HG03439 (cell line): ENCODE data around the gene OR8H1.

ENCODE experiments used
- ATAC-seq: cut with Tn5 transposase; IDR thresholded peaks from one replicate; pipeline ENCODE4 v1.9.1; 2021; ENCODE audit warnings: mild to moderate bottlenecking, moderate library complexity; ENCODE audit not compliant: unreplicated experiment

OR8H1 gene

DNA sequence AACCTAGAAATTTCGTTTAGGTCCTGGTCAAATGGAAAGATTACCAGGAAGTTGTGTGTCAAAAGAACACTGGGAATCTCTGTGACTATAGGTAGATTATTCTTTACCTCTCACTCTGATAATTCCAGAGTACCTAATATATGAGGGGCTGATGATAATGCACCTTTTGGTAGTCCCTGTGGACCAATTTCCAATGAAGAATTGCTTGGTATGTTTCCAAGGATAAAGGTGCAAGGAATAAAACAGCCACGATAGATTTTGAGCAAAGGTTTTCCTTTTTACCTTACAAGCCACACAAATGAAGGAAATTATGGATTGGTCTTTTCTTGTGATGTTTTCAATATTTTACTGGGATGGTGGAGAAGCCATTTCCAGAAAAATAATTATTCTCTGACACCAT, at the start of gene OR8H1:
Gene OR8H1 (minus strand): TSS at position 101 of the 400 bp plus-strand sequence. CDS start 1,192 bp downstream, outside the sequence.
- ATAC-seq: no peak

GRCh38 chr11:56340289-56340688, 48.2 kb upstream of the OR8H1 start:
- ATAC-seq: no peak

- no peak for ATAC-seq
Observed at GRCh38 chr11:56333156-56333555, 41.1 kb upstream of the OR8H1 start.

DNA sequence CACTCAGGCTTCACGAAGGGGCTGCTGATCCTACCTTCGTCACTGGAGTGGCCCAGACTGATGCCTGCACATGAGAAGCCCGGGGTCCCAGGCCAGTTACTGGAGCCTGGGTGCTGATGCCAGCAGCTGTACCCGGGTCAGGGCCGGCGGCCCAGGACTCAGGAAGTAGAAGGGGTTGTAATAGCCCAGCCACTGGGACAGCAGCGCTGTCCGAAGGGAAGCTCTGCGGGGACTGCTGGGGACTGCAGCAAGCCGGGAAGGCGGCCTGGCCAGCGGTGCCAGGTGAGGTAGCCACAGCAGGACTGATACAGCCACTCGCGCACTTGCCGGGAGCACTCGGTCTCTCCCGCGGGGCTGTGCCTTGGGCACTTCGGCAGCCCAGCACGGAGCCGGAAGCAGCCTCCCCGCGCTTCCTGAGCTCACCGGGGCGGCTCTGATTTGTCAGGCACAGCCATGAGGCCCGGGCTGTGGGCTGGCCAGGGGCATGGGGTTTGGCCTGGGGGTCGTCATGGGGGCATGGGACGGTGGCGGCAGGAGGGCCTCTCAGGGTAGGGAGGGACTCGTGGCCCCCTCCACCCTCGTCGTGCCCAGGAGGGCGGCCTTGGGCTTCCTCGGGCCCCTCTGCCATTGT, 39.9 kb upstream of the OR8H1 start:
- no peak for ATAC-seq

- ATAC-seq: no peak
Observed at GRCh38 chr11:56314844-56315243, 22.8 kb upstream of the OR8H1 start, which contains the start of gene OR8K3. Gene OR8K3, plus strand, starts transcription at chr11:56315144. Its CDS starts 3,163 bp downstream, at chr11:56318307.

DNA sequence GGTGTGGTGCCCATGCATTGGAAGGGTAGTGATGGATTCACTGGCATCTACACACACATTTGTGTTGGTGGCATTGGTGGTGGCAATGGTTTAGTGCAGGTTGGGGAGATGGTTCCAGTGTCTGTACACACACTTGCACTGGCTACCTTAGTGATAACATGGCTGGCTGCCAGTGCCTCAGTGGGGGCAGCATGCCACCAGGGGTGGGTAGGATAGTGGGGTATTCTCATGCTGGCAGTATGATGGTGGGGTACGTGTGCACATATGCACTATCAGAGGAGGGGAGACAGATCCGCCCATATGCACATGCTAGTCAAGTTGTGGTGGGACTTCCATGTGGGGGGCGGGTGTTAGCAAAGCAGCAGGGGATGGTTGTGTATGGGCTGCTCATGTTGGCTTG, 15.8 kb upstream of the OR8H1 start:
- ATAC-seq: no peak

GRCh38 chr11:56296898-56297297, 4.8 kb upstream of the OR8H1 start:
- no peak for ATAC-seq

GRCh38 chr11:56273854-56274253, 18.2 kb downstream of the OR8H1 start, which contains the start of gene OR5T1:
Gene OR5T1, plus strand, starts transcription at chr11:56274154. Its CDS starts 1,485 bp downstream, at chr11:56275639.
- no peak for ATAC-seq

- no peak for ATAC-seq
Observed at GRCh38 chr11:56271092-56271491, 21.0 kb downstream of the OR8H1 start.

DNA sequence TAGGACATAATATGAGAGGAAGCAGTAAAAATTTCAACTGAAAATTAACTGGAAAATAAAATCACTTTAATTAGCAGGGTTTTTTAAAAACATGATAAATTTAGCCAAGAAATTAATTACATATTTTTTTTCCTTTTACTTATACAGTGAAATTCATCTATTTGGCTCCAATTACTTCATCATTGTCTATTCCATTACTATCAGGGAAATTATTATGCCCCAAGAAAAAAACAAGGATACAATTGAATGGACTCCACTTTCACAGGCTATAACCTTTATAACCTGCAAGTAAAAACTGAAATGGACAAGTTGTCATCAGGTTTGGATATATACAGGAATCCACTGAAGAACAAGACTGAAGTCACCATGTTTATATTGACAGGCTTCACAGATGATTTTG, 40.1 kb downstream of the OR8H1 start, which contains the start of gene OR5T3:
Gene OR5T3 (plus strand): TSS at position 301 of the 400 bp plus-strand sequence. CDS start 0 bp downstream, at position 301.
- no peak for ATAC-seq
